Gastroesophageal sphincter (tissue), 3 donors: Measurements from ENCODE around the gene OR2T2.
"Not testable (repeated sequence)": the region's sequence is repeated elsewhere in the genome, so short reads cannot be mapped to it uniquely, and the experiment has no call there.

Experiments
- EP300 ChIP-seq: sonication (generic); formaldehyde crosslinking; IDR thresholded peaks from one replicate; pipeline ENCODE4 v1.6.1; 2017; ENCODE audit warnings: antibody characterized with exemption, mild to moderate bottlenecking
- TF ChIP-seq, protein P1 (sequence below), 4 experiments: fragments of 200-600 bp in 2 of 4; fragments of 450-650 bp in 2 of 4; sonication (generic) in 1 of 4; IDR thresholded peaks; one replicate each; pipeline ENCODE4 v1.5.1; 2017 to 2019; ENCODE audit warnings: antibody characterized with exemption in 4 of 4, mild to moderate bottlenecking in 2 of 4, moderate library complexity in 2 of 4

DNA sequence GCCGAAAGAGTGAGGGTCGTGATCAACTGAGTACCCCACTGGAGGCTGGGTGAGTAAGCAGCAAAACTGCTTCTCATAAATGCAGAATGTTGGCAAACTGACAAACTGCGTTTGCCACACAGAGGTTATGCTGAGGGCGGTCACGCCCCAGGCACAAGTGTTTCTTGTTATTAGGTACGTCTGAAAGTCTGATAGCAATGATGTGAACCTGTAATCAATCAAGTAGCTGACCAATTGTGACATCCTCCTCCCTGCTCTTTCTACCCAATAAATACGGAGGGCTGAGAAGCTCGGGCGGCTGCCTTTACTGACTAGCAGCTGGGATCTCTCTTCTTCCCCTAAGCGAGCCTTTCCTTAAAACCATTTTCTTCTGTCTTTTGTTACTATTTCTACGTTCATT lies 13.8 kb upstream of the OR2T2 start:
- TF ChIP-seq, protein P1, sequence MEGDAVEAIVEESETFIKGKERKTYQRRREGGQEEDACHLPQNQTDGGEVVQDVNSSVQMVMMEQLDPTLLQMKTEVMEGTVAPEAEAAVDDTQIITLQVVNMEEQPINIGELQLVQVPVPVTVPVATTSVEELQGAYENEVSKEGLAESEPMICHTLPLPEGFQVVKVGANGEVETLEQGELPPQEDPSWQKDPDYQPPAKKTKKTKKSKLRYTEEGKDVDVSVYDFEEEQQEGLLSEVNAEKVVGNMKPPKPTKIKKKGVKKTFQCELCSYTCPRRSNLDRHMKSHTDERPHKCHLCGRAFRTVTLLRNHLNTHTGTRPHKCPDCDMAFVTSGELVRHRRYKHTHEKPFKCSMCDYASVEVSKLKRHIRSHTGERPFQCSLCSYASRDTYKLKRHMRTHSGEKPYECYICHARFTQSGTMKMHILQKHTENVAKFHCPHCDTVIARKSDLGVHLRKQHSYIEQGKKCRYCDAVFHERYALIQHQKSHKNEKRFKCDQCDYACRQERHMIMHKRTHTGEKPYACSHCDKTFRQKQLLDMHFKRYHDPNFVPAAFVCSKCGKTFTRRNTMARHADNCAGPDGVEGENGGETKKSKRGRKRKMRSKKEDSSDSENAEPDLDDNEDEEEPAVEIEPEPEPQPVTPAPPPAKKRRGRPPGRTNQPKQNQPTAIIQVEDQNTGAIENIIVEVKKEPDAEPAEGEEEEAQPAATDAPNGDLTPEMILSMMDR (IDR thresholded peaks at IDR 0.05) = not testable (repeated sequence)
- TF ChIP-seq EP300 = not testable (repeated sequence)
